NCI-H345 treated with DMSO at 0.1 percent for 48 hours (cell line): Measurements from ENCODE around the gene ST6GALNAC5.
A peak's percentile ranks its signal among the peaks of the same experiment; 100 is the strongest.
"Not testable (repeated sequence)": the region's sequence is repeated elsewhere in the genome, so short reads cannot be mapped to it uniquely, and the experiment has no call there.

Source experiments
- DNase-seq: peaks from one replicate; lab custom pipeline; 2025; ENCODE audit not compliant: unreplicated experiment; lab: John Stamatoyannopoulos, UW

ST6GALNAC5 gene

GRCh38 chr1:76867342-76868130, at the start of gene ST6GALNAC5:
TSS of gene ST6GALNAC5 (plus strand) at chr1:76867480.
- peak; percentile 15 for DNase-seq

GRCh38 chr1:76820028-76820427, 47.3 kb upstream of the ST6GALNAC5 start:
- DNase-seq: no peak

- DNase-seq: not testable (repeated sequence)
Measured at GRCh38 chr1:76822961-76823360, 44.3 kb upstream of the ST6GALNAC5 start.

- no peak for DNase-seq
Measured at GRCh38 chr1:76824106-76824505, 43.2 kb upstream of the ST6GALNAC5 start.

- no peak for DNase-seq
Measured at GRCh38 chr1:76826072-76826845, 41.0 kb upstream of the ST6GALNAC5 start.

GRCh38 chr1:76827066-76827465, 40.2 kb upstream of the ST6GALNAC5 start:
- DNase-seq: no peak

- no peak for DNase-seq
Measured at GRCh38 chr1:76830373-76830772, 36.9 kb upstream of the ST6GALNAC5 start.

GRCh38 chr1:76832521-76832920, 34.8 kb upstream of the ST6GALNAC5 start:
- DNase-seq: no peak

- DNase-seq: no peak
Measured at GRCh38 chr1:76833151-76833550, 34.1 kb upstream of the ST6GALNAC5 start.

GRCh38 chr1:76833856-76834255, 33.4 kb upstream of the ST6GALNAC5 start:
- no peak for DNase-seq

GRCh38 chr1:76835203-76835602, 32.1 kb upstream of the ST6GALNAC5 start:
- DNase-seq: no peak

GRCh38 chr1:76840278-76840677, 27.0 kb upstream of the ST6GALNAC5 start:
- no peak for DNase-seq

- DNase-seq: no peak
Measured at GRCh38 chr1:76841460-76841859, 25.8 kb upstream of the ST6GALNAC5 start.

GRCh38 chr1:76843821-76844464, 23.3 kb upstream of the ST6GALNAC5 start:
- DNase-seq: no peak

GRCh38 chr1:76854255-76854654, 13.0 kb upstream of the ST6GALNAC5 start:
- no peak for DNase-seq

- DNase-seq: no peak
Measured at GRCh38 chr1:76856104-76856503, 11.2 kb upstream of the ST6GALNAC5 start.

- no peak for DNase-seq
Measured at GRCh38 chr1:76857138-76857537, 10.1 kb upstream of the ST6GALNAC5 start.

- DNase-seq: no peak
Measured at GRCh38 chr1:76857973-76858372, 9.3 kb upstream of the ST6GALNAC5 start.

- no peak for DNase-seq
Measured at GRCh38 chr1:76861149-76861548, 6.1 kb upstream of the ST6GALNAC5 start.

- no peak for DNase-seq
Measured at GRCh38 chr1:76862447-76862846, 4.8 kb upstream of the ST6GALNAC5 start.

- DNase-seq: no peak
Measured at GRCh38 chr1:76864383-76864782, 2.9 kb upstream of the ST6GALNAC5 start.
